HG03558 (cell line): Measurements from ENCODE around the gene EYS.

ENCODE experiments used
- ATAC-seq: cut with Tn5 transposase; IDR thresholded peaks from one replicate; pipeline ENCODE4 v1.9.1; 2021; ENCODE audit warnings: moderate number of reproducible peaks; ENCODE audit not compliant: unreplicated experiment; ENCODE audit errors: extremely low read depth

EYS gene

DNA sequence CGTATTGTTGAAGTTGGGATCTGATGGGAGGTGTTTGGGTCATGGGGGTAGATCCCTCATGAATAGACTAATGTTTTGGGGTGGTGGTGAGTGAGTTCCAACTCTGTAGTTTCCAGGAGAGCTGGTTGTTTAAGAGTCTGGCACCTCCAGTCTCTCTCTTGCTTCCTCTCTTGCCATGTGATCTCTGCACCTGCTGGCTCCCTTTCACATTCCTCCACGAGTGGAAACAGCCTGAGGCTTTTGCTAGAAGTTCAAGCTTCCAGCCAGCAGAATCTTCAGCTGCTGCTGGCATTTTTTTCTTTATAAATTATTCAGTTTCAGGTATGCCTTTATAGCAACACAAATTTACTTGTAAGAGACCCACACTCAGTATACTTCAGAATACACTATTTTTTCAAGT, 1021.6 kb downstream of the EYS start:
- no peak for ATAC-seq

DNA sequence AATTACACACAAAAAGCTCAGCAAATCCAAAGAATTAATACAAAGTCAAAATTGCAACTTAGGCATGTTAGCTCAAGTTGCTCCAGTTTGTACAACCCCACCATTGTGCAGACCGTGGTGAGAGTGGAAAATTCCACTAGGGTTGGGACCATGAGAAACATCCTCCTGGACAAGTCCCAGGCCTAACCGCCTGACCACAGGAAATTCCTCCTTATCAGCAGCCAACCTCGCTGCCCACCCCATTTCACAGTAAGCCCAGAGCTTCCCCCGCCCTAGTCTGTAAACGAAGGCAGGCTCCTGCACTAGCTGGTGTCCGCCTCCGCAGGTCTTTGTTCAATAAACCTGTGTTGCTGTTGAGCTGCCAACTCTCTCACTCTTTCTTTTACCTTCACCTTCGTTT, 1023.3 kb downstream of the EYS start:
- ATAC-seq: no peak

DNA sequence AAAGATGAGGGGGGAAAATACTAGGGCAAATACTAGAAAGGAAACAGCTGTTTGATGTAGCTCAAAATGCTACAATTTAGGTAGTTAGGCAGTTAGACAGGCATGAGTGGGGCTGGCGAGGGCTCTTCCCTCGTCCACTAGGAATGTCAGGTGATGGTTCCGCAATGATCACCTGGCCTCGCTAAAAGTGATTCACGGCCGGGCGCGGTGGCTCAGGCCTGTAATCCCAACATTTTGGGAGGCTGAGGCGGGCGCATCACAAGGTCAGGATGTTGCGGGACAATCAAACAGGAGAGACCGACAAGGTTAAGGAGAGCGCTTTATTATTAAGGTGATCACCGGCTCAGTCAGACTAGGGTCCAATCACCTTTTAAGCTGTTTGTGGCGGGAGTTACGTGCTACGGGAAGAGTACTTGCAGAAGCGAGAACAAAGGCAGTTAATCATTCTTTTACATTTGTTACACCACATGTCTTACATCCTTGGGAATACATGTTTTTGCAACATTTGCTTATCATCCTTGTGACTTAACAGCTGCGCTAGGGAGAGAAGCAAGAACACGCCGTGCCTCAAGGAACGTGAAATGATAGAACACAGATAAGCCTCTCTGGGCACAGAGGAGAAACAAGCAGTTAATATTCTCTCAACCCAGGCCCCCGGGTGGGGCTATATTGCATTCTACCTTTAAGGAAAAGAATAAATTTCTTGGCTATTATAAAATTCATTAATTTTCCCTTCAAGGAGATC, 1025.4 kb downstream of the EYS start:
- ATAC-seq: no peak

DNA sequence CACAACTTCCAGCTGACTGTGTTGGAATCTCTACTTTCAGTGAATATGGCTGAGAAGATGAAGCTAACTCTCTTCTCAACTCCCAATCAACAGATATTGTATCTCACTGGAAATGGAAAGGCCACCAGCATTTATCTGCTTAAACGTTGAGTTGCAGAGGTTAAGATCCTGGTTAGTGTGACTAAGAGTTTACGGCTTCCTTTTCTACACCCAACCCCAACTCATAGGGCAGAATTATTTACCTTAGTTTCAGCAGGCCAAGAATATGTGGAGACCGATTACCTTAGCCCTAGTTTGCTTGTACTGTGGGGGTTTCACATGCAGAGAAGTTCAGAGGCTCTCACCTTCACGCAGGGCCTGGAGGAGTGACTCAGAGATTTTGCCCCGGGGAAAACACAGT, 1026.6 kb downstream of the EYS start:
- no peak for ATAC-seq

DNA sequence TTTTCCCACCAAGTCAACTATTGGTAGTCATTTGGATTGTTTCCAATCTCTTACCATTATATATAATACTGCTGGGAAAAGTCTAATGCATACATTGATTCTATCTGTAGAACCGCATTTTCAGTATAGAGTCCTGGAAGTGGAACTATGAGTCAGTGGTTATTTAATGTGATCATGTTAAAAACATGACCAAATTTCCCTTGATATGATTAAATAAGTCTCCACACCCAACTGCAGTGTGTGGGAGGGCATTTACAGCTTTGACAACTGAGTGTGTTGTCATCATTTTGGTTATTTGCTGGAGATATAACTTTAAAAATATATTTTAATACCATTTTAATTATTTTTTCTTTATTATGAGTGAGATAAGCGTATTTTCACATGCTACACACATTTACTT, 1027.6 kb downstream of the EYS start:
- no peak for ATAC-seq

DNA sequence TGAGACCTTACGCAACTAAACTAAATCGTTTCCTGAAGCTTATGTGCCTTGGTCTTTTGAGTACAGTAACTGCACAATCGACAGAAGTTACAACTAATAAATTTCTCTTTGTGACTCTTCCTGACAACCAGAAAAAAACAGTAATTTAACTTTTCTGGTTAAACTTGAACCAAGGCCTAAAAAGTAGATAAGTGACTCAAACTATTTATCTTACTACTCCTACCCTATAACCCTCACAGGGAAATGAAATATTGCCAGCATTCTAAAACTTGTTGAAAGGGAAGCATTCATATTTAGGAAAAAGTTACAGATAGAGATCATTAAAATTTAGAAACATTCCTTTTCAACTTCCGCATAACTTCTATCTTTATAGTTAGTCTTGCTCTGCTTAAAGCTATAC, 1034.4 kb downstream of the EYS start:
- no peak for ATAC-seq

DNA sequence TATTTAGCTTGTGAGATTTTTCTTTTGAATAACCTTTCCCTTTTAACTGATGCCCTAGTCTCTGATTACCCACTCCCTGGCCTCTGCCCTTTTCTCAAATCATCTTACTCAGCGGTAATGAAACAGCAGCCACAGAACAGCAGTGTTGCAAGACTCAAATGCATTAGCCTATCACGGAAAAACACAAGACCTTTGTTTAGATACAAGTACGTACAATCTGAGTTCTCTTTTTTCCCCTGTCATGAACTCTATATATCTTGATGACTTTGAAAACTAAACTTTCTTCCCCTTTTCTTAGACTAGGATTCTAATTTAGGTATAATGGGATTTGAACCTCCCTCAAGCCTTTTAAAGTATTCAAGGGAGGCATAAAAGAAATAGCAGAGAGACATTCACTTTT, 1034.9 kb downstream of the EYS start:
- ATAC-seq: no peak

DNA sequence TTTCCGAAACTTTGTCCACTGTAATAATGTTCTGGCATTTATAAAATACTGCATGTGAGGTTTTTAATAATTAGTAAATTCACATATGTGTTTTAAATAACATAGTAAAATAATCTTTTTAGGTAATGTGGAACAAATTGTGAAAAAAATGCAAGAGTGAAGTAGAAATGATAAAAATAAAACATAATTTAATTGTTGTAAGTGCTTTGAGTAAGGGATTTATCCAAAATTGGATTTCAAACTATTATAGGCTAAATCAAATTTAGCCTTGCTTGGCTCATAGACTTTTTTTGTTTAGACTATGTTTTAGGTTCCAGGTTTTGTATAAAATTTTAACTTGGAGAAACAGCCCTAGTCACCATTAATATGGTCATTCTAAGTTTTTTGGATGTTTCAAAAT, 1041.9 kb downstream of the EYS start:
- ATAC-seq: no peak

DNA sequence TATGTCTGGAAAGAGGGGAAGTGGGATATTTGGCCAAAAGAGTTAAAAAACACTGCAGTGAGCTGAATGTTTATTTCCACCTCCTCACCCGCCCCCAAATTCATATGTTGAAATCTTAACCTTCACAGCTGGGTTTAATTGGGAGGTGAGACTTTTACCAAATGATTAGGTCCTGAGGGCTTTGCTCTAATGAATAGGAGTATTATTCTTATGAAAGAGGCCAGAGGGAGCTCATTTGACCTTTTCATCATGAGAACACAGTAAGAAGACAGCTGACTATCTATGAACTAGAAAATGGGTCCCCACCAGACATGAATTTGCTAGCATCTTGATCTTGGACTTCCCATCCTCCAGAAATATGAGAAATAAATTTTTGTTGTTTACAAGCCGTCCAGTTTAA, 1042.5 kb downstream of the EYS start:
- ATAC-seq: no peak

DNA sequence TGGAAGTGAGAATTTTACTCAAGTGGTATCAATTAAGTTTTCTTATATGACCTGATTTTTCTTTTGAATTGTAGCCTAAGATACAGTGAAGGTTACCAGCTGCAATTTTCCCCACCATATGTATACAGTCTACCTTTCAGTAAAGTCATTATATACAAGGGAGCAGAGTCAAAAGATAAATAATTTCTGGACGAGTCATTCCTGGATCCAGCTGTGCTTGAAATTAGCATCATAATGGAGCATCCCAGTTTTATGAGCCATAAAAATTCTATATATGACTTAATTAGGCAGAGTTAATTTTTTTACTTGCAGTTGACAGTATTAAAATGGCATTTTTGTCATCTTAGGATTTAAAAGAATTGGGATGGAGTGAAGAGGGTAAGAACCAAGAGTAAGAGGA, 1063.0 kb downstream of the EYS start:
- ATAC-seq: no peak

DNA sequence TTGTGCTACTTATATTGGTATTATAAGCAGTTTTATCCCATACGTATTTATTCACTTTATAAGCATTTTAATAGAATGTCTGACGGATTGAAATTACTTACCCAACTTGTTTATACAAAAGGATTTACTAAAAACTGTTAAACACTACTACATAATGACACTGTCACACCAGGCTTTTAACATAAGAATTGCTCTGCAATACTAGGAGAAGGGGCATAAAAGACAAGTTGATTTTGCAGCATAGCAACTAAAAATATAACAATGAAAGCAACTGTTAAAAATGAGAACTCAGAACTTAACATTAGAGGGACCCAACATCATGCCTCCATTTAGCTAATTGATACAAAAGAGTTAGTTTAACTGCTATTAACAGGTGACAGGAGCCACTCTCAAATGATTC, 1076.1 kb downstream of the EYS start:
- no peak for ATAC-seq

DNA sequence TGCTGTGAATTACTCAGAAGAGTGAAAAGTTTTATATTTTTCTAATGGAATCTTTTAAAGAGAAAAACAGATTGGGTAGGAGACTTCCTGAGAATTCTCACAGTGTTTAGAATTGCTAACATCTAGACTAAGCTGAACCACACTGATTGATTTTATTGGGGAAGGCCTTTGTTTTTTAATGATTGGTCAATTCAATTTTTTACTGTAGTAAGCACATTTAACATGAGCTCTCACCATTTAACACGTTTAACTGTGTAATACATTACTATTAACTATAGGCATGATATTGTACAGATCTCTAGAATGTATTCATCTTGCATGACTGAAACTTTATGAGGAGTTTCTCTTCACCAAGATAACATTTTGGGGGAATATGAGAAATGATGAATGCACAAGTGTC, 1084.1 kb downstream of the EYS start:
- ATAC-seq: no peak

DNA sequence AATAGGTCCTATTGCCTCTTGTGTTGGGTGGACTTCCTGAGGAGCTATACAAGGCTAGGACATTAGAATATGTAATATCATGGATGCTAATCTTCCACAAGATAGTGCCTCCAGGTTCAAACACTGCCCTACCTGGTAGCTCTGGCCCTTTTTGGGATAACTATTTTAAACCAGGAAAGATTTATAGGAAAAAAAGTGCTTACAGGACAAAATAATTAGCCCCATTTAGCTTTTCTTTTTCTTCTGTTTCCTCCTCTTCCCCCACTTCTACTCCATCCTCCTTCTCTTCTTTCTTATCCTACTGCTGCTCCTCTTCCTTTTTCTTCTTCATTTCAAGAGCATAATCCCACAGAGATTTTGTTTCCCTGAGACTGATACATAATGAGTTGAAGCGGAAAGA, 1104.0 kb downstream of the EYS start:
- ATAC-seq: no peak

DNA sequence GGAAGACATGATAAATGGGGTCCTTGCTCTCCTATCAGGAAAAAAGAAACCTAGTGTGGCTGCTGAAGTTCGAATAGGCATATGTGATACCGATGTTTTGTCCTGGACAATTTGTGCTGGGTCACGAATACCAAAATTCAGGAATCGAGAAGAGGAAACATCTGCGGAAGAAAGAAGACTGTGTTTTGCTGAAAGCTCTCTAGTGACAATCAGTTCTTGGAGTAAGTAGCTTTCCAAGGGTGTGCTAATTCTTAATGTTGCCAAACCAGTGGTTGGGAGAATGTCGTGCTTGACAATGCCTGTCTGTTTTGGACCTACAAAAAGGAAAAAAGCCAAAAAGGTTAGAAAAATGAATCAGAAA, 1115.4 kb downstream of the EYS start:
- ATAC-seq: no peak

DNA sequence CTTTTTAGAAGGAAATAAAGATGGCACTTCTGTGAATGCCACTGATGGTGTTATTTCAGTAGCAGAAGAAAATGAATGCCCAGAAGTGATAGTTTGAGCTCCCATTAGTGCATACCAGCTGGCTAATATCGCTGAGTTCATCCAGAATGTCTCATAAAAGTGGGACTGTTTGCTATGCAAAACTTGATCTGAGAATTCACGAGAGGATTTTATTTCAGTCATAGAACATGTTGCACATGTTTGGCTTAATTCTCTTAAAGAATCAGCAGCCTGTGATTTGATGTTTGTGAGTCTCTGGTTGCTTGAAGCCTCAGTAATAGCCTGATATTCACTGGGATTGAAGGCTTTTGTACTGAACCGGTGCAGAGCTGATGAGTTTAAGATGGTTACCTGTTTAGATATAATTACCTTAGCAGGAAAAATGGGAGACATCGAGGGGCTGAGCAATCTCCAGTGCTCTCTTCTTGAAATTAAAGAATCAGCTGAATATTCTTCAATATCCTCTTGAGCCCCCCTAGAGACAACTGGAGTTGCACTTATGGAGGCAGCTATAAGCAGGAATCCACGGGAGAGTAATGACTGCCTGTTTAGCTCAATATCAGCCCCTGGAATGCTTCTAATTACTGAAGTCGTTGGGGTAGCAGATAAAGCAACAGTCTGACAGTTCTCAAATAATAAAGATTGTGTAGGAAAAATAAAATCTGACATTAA, 1115.9 kb downstream of the EYS start:
- no peak for ATAC-seq

DNA sequence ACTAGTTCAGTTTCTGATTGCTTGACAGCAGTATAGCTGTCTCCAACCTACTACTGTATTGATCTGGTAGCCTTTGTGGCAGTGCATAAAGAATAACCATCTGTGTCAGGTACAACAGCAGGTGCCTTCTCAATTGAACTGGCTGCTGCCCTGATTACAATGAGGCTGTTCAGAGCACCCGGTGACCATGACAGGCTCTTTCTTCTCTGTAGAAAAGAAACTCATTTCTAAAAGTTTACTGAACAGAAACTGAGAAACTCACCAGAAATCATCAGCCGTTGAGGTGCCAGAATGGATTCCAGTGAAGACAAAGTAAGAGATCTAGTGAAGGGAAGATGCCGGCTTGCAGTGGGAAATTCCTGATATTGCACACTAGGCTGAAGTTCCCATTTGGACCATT, 1117.1 kb downstream of the EYS start:
- no peak for ATAC-seq

DNA sequence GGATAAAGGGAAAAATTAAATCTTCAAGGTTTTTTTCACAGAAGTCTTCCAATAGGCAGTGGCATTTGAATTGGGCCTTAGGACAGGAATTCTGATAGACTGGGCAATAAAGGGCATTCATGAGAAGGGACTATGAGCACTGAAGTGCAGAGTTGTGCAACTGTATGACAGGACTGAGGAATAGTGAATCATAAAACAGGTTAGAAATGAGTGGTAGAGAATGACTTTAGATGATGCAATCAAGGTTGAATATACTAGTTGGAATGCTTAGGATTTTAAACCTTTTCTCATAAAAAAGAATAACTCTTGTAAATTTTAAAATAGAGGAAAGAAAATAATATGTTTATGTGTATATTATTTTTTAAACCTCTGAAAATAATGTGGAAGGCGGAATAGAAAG, 1126.7 kb downstream of the EYS start:
- ATAC-seq: no peak

DNA sequence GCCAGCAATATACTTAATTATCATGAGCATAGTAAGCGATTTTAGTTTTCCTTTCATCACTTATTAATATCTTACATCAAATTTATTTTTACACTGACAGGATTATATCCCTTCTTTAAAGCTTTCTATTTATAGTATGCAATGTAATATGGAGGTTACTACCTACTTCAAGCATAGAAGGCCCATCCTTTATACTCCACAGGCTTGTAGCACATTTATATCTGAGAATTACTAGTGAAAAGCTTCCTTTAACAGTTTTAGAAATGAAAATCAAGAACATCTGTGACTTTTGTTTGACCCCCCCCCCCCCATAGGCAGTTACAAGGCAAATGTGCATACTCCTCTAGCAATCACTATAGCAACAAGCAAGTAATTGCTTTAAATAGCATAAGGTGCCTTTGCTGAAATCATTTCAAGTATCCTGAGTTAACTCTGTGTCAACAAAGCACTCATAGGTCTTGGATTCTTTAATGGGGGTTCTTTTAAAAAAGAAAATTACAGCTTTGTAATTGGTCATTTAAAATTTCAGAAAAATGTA, 1153.7 kb downstream of the EYS start:
- ATAC-seq: no peak

DNA sequence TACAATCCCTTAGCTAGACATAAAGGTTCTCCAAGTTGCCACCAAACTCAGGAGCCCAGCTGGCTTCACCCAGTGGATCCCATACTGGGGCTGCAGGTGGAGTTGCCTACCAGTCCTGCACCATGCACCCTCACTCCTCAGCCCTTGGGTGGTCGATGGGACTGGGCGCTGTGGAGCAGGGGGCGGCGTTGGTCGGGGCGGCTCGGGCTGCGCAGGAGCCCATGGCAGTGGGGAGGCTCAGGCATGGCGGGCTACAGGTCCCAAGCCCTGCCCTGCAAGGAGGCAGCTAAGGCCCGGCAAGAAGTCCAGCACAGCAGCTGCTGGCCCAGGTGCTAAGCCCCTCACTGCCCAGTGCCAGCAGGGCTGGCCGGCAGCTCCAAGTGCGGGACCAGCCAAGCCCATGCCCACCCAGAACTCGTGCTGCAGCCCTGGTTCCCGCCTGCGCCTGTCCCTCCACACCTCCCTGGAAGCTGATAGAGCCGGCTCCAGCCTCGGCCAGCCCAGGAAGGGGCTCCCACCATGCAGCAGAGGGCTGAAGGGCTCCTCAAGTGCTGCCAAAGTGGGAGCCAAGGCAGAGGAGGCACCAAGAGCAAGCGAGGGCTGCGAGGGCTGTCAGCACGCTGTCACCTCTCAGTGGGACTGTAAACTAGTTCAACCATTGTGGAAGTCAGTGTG, 1159.3 kb downstream of the EYS start:
- no peak for ATAC-seq

DNA sequence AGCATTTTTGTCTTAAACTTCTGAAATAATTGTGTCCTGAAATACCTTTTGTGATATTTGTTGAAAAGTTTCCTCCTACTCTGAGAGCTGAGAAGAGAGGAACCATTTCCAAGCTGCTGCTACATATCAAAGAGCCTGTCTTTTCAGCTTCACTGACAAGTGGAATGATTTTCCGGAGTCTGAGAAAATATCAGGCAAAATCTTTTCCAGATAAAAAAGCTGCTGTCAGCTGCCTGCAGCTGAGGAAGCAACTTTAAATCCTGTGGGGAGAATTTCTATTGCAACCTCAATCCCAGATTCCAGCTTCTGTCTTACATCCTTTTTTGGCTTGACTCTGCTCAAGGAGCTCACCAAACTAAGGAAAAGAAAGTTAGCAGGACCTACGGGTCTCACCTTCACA, 1167.1 kb downstream of the EYS start:
- ATAC-seq: no peak

DNA sequence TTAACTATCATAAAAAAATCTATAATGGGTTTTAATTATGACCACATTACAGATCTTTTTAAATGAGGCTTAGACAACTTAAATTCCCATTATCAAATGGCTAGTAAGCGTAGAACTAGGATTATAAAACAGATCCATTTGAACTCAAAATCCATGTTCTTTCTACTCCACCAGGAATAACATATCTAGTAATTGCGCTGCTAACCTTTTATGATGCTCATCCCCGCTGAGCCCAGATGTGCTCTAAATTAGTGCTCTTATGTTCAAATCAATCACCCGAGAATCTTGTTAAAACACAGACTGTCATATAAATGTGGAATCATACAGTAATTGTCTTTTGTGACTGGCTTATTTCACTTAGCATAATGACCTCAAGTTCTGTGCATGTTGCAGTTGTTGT, 1168.3 kb downstream of the EYS start:
- no peak for ATAC-seq
